Gastroesophageal sphincter (tissue), 4 donors: ENCODE measurements around the gene KLHDC7B. TPM values are rescaled to one million over a fixed set of nuclear protein-coding genes. Genes with fewer than 3 reads are reported as not detected.

Source experiments
- ATAC-seq: fragments of 150-250 bp; one replicate; pipeline ENCODE4 v1.9.1; 2016; ENCODE audit warnings: mild to moderate bottlenecking, moderate library complexity
- H3K27ac ChIP-seq, 4 donors: fragments of 200-600 bp; sonication (generic) in 3 of 4; 1 replicate in 3 of 4; 2 replicates in 1 of 4; pipeline ENCODE4 v1.5.1; 2016 to 2019
- H3K27me3 ChIP-seq: fragments of 200-600 bp; sonication (generic); one replicate; pipeline ENCODE4 v1.5.1; 2019
- H3K36me3 ChIP-seq, 2 donors: fragments of 200-600 bp; sonication (generic); one replicate each; pipeline ENCODE4 v1.5.1; 2019; ENCODE audit warnings: control low read depth in 1 of 2
- H3K4me1 ChIP-seq, 3 donors: fragments of 200-600 bp; sonication (generic); 1 replicate in 2 of 3; 2 replicates in 1 of 3; pipeline ENCODE4 v1.5.1; 2016 to 2019; ENCODE audit warnings: control low read depth in 2 of 3
- H3K4me3 ChIP-seq, 2 donors: fragments of 200-600 bp; sonication (generic); one replicate each; pipeline ENCODE4 v1.5.1; 2019; ENCODE audit warnings: mild to moderate bottlenecking in 1 of 2, moderate library complexity in 1 of 2
- H3K9me3 ChIP-seq, 3 donors: fragments of 200-600 bp; sonication (generic); one replicate each; pipeline ENCODE4 v1.5.1; 2017 to 2019; ENCODE audit warnings: control low read depth in 2 of 3
- CTCF ChIP-seq, 4 experiments: fragments of 200-600 bp in 2 of 4; fragments of 450-650 bp in 2 of 4; sonication (generic) in 1 of 4; IDR thresholded peaks; one replicate each; pipeline ENCODE4 v1.5.1; 2017 to 2019; ENCODE audit warnings: antibody characterized with exemption in 4 of 4, mild to moderate bottlenecking in 2 of 4, moderate library complexity in 2 of 4
- EP300 ChIP-seq: sonication (generic); formaldehyde crosslinking; IDR thresholded peaks from one replicate; pipeline ENCODE4 v1.6.1; 2017; ENCODE audit warnings: antibody characterized with exemption, mild to moderate bottlenecking
- POLR2A ChIP-seq, 2 donors: fragments of 450-650 bp; IDR thresholded peaks; one replicate each; pipeline ENCODE4 v1.6.1; 2017; ENCODE audit warnings: antibody characterized with exemption in 2 of 2, mild to moderate bottlenecking in 2 of 2, moderate library complexity in 1 of 2
- POLR2AphosphoS5 ChIP-seq: sonication (generic); formaldehyde crosslinking; IDR thresholded peaks from one replicate; pipeline ENCODE4 v1.6.1; 2017; ENCODE audit warnings: antibody characterized with exemption
- WGBS, 2 donors: methylation state at CpG; one replicate each; pipeline ENCODE4 v1.1.5; 2018; ENCODE audit warnings: low coverage in 1 of 2; 5-methylcytosine and 5-hydroxymethylcytosine counted together
- total RNA-seq, 4 donors: library from RNA; depleted of rRNA; stranded (reverse); fragments of >200 nt; gene quantifications; one replicate each; pipeline ENCODE4 v1.1.0, GENCODE V29; 2016

The KLHDC7B gene
- total RNA-seq, 4 donors from 2014 or later: 0.08 to 0.31 (median 0.27) TPM; not detected in 1

- peaks cover 0 to 42% of the 10 kb centered on the region in 2 donors for H3K36me3 ChIP-seq
- no peaks in the 10 kb centered on the region for H3K27me3 ChIP-seq
- no peak overlapping the region for H3K27ac ChIP-seq
- ATAC-seq: no peak
- H3K4me3 ChIP-seq: no peak overlapping the region
- H3K9me3 ChIP-seq: no peaks in the 10 kb centered on the region
- peaks cover 4 to 28% (median 14%) of the 10 kb centered on the region in 3 donors for H3K4me1 ChIP-seq
- WGBS, 2 donors: 73 to 100% methylated on average over 1 to 3 of the region's 6 CpGs
- no peak for TF ChIP-seq EP300
- TF ChIP-seq CTCF (IDR thresholded peaks at IDR 0.05): no peak
- no peak for TF ChIP-seq POLR2AphosphoS5
- TF ChIP-seq POLR2A (IDR thresholded peaks at IDR 0.05): no peak
Observed at GRCh38 chr22:50502096-50502495, 43.6 kb upstream of the KLHDC7B start.

- Histone ChIP-seq H3K27ac (no peak overlapping the region), H3K9me3 (no peaks in the 10 kb centered on the region), H3K36me3 (peaks cover 0 to 42% of the 10 kb centered on the region in 2 donors), H3K4me1 (peaks cover 4 to 30% (median 14%) of the 10 kb centered on the region in 3 donors), H3K27me3 (no peaks in the 10 kb centered on the region), H3K4me3 (no peak overlapping the region)
- TF ChIP-seq POLR2AphosphoS5 (no peak), CTCF (IDR thresholded peaks at IDR 0.05) (no peak), POLR2A (IDR thresholded peaks at IDR 0.05) (no peak), EP300 (no peak)
- WGBS, 2 donors: 45 to 100% methylated on average over 1 to 2 of the region's 24 CpGs
- no peak for ATAC-seq
Observed at GRCh38 chr22:50502628-50503474, 42.8 kb upstream of the KLHDC7B start.

- H3K27me3 ChIP-seq: no peaks in the 10 kb centered on the region
- no peak overlapping the region for H3K4me3 ChIP-seq
- H3K9me3 ChIP-seq: no peaks in the 10 kb centered on the region
- no peak overlapping the region for H3K27ac ChIP-seq
- H3K36me3 ChIP-seq: peaks cover 0 to 42% of the 10 kb centered on the region in 2 donors
- ATAC-seq: no peak
- H3K4me1 ChIP-seq: peaks cover 4 to 28% (median 14%) of the 10 kb centered on the region in 3 donors
- 80% methylated on average over 3 of the region's 26 CpGs; no CpG with 5 or more reads in 1 of the 2 donors for WGBS, 2 donors
- TF ChIP-seq CTCF (IDR thresholded peaks at IDR 0.05) (no peak), POLR2A (IDR thresholded peaks at IDR 0.05) (no peak), POLR2AphosphoS5 (no peak)
Observed at GRCh38 chr22:50503475-50504145, 42.1 kb upstream of the KLHDC7B start.

- Histone ChIP-seq H3K4me3 (no peak overlapping the region), H3K9me3 (no peaks in the 10 kb centered on the region), H3K4me1 (peaks cover 4 to 36% (median 23%) of the 10 kb centered on the region in 3 donors), H3K27me3 (no peaks in the 10 kb centered on the region), H3K36me3 (peaks cover 0 to 42% of the 10 kb centered on the region in 2 donors), H3K27ac (no peak overlapping the region)
- no peak for ATAC-seq
- TF ChIP-seq CTCF (IDR thresholded peaks at IDR 0.05) (no peak), POLR2A (IDR thresholded peaks at IDR 0.05) (no peak), EP300 (no peak), POLR2AphosphoS5 (no peak)
- WGBS, 2 donors: no CpG with 5 or more reads among the region's 44 CpGs
Observed at GRCh38 chr22:50504369-50505211, 41.1 kb upstream of the KLHDC7B start.
